GM21367 (cell line): ENCODE data around the gene NRAS.
"Not testable (repeated sequence)": the region's sequence is repeated elsewhere in the genome, so short reads cannot be mapped to it uniquely, and the experiment has no call there.

Experiments
- ATAC-seq: cut with Tn5 transposase; IDR thresholded peaks from one replicate; pipeline ENCODE4 v1.9.1; 2021; ENCODE audit not compliant: unreplicated experiment

NRAS gene

DNA sequence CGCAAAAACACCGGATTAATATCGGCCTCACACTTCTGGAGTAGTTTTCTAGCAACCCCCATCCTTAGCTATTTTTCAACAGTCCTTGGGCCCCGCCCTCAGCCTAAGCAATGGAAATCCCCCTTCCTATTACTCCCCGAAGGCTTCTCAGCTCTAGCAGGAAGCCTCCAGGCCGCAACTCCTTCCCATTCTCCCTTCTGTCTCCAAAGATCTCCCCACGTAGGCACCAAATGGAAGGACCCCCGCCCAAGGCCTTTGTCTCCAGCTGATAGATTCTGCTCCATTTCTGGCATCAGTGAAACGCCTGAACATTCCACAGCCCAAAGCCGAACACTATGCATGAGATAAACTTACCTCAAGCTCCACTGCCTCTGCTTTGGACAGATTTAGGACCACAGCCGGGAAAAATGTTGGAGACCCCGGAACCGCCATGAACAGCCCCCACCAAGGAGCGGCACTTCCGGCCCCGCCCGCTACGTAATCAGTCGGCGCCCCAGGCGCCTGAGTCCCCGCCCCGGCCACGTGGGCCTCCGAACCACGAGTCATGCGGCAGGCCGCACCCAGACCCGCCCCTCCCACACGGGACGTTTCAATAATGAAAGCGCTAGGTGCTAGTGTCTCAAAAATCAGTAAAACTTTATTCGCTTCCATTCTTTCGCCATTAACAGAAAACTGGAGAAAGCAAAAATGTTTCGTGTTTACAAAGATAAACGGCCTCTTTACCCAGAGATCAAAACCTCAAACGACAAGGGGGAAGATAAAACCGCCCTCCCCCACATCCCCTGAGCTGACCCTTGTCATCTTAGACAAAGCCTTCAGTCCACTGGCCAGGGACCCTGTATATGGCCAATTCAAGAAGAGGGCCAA lies at the start of gene NRAS:
Gene NRAS, minus strand, starts transcription at position 468 of the 867 bp plus-strand sequence. CDS start 611 bp downstream, outside the sequence.
- peak; percentile 90 for ATAC-seq

DNA sequence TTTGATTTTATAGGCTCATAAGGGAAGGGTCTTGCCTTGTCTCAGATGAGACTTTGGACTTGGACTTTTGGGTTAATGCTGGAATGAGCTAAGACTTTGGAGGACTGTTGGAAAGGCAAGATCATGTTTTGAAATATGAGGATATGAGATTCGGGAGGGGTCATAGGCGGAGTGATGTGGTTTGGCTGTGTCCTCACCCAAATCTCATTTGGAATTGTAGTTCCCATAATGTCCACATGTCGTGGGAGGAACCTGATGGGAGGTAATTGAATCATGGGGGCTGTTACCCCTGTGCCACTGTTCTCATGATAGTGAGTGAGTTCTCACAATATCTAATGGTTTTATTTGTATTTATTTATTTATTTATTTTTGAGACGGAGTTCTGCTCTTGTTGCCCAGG lies 48.1 kb upstream of the NRAS start:
- no peak for ATAC-seq

DNA sequence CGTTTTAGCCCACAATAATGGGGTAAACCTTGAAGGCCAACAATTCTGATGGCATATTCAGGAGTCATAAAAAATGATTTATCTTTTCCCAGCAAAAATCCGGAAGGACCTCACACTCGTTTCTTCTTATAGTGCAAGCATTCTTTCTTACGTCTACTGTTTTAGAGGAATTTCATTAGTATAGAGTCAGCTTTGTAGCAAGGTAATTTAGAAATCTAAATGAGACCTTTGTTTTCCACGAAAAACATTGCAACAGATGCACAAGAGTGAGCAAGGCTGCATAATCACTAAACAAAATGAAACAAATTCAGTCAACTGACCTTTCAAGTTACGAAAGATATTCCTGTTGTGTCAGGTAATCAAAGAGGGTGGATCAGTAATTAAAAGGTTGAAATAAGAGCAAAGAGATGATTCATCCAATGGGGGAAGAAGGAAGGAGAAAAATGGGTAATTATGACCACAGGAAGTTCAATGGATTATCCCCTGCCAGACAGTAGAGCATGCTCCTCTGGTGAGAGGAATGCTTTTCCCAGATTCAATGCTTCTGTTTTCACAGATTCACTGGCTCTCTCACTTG lies 41.8 kb upstream of the NRAS start:
- ATAC-seq = no peak

DNA sequence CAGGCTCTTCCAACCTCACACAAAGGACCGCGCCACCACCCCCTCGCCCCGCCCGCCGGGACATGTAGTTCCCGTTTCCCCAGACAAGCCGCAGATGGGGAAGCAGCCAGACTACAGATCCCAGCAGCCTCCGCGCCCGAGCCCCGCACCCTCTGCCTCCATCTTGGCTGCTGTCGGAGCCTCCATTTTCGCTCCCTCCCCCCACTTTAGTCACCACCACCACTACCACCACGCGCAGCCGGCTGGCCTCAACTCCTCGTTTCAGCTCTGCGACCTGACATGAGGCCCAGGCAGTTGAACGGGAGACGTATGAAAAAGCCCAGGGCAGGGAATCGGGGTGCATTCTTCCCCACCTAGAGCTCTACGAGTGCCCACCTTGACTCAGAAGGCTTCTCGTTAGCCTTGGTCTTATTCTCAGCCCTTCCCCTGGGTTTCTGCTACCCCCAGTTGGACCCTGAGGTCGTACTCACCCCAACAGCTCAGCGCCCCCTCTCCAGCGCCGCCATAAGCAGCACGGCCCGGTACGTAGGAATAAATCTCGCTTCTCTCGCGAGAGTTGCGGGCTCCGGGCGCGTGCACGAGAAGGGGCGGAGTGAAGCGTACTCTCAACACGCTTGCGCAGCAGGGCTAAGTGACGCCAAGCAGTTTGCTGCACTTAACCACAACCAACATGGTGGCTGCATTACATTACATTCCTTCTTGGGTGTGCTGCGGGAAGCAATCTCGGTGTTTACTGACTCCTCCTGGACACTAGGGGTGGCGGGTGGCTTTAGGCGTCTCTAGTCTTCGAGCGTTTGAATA lies 41.1 kb upstream of the NRAS start, which contains the start of gene CSDE1:
Gene CSDE1, minus strand, starts transcription at position 530 of the 801 bp plus-strand sequence. CDS start 18,094 bp downstream, outside the sequence.
- ATAC-seq = peak; percentile 79

DNA sequence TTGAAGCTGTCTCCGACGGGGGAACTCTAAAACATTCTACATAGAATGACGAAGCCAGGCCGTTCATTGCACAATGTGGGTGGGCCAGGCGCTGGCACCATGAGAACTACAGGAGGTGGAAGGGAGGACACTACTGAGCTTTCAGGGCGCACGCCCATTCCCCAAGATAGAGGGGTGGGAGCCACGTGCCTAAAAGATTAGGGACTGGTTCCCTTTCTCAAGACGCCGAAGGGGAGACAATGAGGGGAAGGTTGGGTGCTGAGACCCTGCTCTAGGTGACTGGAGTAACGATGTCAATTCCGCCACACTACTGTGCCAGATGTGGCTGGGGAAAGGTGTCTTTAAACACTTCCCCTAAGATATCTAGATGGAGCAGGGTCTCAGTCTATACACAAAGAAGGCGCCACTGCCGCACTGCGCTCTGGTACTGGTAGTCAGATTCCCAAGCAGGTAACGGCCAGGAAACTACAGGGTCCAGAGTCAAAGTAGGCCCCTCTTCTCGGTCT lies 40.4 kb upstream of the NRAS start:
- no peak for ATAC-seq

DNA sequence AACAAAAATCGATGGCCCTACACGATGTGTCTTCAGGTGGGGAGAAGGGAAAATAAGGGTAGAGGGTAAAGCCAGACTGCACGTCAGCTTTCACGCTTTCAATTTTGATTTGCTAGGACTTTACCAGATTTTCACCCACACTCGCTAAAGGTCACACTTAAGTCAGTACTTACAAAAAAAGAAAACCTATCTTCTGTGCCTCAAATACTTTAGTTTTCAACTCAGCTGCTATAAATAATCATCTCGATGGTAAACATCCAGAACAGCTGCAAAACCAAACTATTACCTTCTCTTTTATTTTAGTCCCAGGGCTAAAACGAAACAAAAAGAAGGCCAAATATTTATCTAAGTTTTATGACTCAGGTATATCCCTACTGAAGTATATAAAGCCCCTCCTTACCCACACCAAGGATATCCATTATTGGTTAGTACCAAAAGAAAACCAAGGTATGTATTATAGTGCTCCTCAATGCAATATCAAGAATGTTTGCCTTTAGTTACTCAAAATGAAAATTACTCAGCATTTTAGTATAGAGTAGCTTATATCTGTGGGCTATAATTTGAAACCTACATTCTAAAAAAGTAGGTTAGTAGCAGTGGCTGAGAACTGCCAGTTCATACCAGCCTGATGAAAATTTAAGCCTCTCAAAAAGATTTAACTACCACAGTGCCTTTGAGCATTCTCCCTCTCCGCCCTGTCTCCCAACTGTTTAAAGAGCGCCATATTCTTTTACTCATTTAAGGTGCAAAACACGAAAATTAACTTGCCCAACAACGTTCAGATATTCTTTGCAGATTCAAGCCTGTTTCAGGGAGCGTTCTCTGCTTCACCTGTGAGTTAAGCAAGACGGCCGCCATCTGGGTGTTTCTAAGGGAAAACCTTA lies 39.7 kb upstream of the NRAS start:
- ATAC-seq = peak; percentile 36

DNA sequence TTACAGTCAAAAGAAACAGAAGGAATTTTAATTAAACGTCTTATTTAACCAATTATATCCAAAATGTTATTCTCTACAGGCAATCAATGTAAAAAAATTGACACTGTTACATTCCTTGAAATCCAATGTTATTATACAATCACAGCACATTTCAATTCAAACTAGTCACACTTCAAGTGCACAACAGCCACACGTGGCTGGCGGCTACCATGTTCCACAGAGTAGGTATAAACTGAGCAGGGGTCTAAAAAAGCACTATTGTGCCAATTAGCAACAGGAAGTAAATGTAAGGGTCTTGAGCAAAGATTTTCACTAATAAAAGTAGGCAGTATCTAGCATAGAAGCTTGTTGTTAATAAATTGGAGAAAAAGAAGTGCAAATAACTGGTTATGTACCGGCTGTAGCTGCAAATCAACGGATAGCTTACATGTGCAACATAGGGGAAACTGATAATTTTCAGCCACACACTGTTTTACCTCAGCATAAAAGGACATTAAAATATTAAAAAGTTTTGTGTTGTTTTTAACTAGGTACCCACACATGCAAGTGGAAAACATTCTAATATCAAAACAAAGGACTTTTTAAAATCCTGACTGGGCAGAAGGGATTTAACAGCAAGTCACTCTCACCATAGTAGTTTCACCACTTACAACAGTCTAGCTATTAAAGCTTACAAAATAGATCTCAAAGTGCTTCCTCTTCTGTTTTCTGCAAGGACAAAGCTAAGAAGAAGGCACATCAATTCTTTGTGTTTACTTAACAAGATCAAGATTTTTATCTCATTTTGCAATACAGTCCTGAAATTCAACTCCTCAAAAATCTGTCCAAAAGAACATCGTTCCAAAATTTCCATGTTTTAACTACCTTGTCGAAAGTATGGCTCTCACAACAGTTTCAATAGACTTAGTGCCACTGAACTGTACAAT lies 38.7 kb upstream of the NRAS start:
- no peak for ATAC-seq

DNA sequence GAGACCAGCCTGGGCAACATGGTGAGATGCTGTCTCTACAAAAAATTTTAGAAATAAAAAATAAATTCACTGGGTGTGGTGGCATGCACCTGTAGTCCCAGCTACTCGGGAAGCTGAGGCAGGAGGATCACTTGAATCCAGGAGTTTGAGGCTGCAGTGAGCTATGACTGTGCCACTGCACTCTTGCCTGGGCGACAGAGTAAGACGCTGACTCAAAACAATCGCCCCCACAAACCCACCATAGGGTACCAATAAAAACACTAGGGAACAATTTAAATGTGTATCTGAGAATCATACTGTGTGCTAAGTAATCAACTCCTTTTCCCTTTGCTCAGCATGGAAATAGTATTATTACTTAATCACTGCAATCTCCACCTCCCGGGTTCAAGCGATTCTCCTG lies 37.1 kb upstream of the NRAS start:
- ATAC-seq = not testable (repeated sequence)

DNA sequence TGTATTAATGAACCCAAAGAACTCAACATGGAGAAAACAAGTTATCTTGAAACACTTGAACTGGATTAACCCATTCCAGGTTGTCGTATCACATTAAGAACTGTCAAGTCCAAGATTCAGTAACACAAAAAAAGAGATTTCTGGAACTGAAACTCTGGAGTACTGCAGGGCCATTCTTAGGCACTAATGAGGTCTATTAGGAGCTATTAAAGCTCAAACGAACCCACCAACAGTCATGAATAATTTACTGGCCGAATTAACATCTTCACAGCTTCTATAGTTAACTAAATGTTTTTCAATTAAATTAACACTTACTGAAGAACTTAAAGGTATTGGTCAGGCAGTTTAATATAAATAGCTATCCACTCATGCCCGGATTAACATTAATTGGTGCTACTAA lies 36.6 kb upstream of the NRAS start:
- ATAC-seq = no peak

DNA sequence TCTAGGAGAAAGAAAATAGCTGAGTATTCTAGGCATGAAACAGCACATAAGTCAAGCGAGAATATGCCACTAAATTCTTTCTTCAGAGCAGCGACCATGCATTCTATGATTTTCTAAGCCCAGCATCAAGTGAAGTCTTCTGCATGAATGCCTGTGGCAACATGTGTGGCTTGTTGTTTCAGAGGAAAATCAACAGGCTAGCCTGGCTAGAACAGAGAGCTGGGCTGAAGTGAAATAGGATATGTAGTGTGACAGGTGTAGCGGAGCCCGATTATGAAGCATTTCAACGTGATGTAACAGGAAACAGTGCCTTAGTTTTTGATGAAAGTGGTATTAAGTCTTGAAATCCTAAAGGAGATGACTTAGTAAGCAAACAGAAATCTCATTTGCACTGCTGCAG lies 34.2 kb upstream of the NRAS start:
- no peak for ATAC-seq

DNA sequence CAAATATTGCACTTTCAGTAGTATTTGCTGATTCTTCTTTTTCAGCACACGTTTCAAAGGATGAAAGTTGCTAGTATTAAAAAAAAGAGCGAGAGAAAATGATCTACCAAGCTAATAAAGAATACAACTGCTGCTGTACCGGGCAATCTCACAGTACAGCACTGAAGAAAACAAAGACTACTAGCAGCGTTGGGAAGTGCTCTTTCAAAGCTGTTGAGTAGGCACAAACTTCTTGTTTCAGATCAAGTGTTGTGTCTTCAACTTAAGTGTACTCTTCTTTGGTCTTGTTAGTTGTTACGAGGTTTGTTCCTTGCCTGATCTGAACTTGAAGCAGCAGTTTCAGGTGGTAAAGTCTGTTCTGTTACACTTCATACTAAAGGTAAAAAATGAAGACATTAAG lies 33.3 kb upstream of the NRAS start:
- no peak for ATAC-seq

DNA sequence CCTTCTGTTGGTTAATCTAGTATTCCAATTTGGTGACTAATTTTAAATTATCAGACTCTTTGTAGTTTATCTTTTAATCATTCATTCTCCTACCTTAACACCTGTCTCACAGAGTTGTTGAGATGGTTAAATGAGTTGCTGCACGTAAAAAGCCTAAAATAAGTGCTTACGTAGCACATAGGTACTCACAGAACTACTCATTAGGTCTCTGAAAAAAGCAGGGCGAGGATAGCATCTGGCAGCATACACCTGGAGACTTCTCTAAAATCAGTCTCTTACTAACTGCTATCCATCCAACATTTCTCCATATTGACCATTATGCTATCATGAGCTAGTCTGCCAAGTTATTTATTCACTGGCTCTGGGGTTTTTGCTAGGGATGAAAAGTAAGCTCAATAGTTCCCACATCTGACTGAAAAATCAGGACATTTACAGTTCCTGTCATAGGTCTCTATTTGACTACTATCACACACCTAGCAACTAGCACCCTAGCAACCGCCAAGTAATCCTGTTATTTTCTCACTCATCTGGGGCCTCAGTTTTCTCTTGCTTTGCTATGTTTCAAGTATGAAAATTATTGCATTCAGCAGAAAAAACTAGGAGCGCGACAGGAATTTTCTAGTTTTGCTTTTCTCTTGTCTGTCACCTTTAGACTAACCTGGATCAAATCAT lies 30.0 kb upstream of the NRAS start:
- ATAC-seq = no peak

DNA sequence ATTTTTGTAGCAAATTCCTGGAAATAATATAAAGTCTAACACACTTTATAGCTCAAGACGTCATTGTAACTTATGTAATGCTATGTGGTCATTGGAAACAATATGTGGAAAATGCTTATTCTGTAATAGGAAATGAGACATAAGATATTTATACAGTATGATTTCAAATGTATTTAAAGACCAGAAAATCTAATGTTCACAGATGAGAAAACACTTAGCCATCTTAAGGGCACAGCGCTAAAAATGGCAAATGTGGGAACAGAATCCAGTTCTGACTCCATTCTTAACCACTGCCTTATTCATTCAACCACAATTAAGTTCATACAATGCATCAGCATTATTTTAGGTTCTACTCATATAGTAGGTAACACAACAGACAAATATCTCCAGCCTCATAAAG lies 28.7 kb upstream of the NRAS start:
- no peak for ATAC-seq

DNA sequence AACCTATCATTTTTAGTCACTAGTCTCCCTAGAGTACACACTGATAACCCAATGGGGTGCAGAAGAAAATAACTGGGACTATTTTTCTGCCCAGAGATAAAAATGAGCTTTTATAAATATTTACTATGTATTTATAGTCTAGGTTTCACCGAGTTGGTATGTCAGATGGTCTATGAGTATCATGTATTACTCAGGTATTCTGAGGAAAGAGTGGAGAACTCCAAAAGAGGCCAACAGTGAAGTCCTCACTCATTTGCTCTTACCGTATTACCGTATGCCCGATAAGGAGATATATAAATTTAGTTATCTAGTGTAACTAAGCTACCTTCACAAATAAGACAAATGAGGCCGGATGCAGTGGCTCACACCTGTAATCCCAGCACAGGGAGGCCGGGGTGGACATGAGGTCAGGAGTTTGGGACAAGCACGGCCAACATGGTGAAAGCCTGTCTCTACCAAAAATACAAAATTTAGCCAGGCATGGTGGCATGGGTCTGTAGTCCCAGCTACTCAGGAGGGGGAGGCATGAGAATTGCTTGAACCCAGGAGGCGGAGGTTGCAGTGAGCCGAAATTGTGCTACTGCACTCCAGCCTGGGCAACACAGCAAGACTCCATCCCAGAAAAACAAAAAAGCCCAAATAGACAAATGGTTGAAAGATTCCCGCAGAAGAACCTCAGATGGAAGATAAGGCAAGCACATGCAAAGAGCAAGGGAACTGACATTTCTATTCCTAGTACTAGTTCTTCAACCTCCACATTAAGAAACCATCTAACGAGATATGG lies 25.6 kb upstream of the NRAS start:
- no peak for ATAC-seq

DNA sequence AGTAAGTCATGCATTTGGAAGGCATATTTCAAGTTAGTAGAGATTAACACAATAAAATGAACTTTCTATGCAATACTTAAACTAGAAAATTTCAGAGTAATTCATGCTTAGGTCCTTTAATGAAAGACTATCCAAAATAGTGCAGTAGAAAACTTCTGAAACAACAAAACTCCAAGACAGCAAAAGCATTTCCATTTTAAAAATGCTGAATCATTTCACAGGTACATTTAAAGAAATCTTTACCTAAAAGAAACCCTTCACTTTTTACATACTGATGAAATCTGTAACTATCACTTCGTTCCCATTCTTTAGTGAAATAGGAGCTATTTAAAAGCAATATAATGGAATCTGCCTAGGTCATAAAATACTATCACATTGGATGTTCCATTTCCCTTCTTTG lies 23.8 kb upstream of the NRAS start:
- no peak for ATAC-seq

DNA sequence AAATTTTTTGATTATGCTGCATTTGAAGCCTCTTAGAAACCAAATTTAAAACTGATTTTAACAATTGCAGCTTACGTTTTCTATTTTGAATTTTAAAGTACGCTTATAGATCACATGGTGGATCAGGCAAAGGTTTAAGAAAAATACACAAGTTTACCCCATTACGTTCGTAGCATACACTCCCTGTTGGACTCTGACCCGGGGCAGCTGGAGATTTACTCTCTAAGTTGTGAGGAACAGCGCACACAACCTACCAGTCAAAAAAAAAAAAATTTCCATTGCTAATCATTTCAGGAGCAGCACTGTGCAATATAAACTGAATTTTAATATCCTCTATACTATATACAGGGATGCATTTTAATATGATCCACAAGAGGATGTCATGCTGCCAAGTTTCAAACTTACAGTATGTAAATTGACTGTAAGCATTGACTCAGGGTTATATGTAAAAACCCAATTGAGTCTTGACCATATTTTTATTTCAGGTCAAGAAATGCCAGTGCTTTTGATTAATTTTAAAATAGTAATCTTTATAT lies 20.8 kb upstream of the NRAS start:
- ATAC-seq = no peak

DNA sequence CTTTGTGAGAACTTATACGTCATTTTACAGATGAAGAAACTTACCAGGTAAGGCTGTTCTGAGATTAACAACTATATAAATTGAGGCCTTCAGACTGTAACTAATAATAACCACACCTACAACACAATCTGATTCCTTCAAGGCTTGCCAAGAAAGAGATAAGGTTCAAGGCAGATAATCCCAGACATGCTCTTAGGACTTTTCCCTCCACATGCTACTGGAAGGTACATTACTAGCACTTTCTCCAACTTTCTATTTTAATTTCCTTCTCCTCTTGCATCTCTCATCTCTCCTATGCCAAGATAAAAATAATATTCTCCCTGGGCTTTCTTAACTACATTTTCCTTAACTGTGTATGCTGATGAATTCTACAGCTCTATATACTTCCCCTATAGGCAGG lies 18.9 kb upstream of the NRAS start:
- ATAC-seq = no peak

DNA sequence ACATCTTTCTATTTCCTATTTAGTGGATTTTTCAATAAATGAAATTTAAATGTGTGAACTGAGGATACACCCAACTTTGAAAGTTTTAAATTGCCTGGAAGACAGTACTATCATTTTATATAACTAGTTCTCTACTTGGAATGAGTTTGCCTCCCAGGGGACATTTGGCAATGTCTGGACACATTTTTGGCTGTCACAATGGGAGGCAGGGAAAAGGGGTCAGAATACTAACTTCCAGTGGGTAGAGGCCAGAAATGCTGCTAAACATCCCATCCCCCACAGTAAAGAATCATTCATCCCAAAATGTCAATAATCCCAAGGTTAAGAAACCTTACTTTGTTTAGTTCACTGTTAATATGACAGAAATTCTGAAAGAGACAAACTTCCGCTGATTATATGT lies 13.2 kb upstream of the NRAS start:
- ATAC-seq = no peak
